Tibial artery (tissue), 4 donors: ENCODE results near the gene PLA1A.

Source experiments
- DNase-seq, 2 donors: peaks; one replicate each; pipeline ENCODE4 v3.0.0-alpha.2; 2019
- H3K27ac ChIP-seq, 2 donors: fragments of 200-600 bp; sonication (generic) in 1 of 2; 1 replicate in 1 of 2; 2 replicates in 1 of 2; pipeline ENCODE4 v1.5.1; 2018 to 2019; ENCODE audit warnings: mild to moderate bottlenecking in 1 of 2
- H3K27me3 ChIP-seq, 2 donors: fragments of 200-600 bp; sonication (generic) in 1 of 2; one replicate each; pipeline versions ENCODE4 v1.5.1 to v1.6.0; 2016 to 2019
- H3K36me3 ChIP-seq, 3 donors: fragments of 200-600 bp; sonication (generic) in 2 of 3; one replicate each; pipeline ENCODE4 v1.5.1; 2016 to 2019; ENCODE audit warnings: mild to moderate bottlenecking in 2 of 3
- H3K4me1 ChIP-seq, 4 donors: fragments of 200-600 bp; sonication (generic) in 2 of 4; 1 replicate in 3 of 4; 2 replicates in 1 of 4; pipeline ENCODE4 v1.5.1; 2016 to 2019
- H3K4me3 ChIP-seq, 2 donors: fragments of 200-600 bp; sonication (generic) in 1 of 2; 1 replicate in 1 of 2; 2 replicates in 1 of 2; pipeline ENCODE4 v1.5.1; 2018 to 2019; ENCODE audit warnings: mild to moderate bottlenecking in 2 of 2
- H3K9me3 ChIP-seq, 3 donors: fragments of 200-600 bp; sonication (generic) in 1 of 3; one replicate each; pipeline ENCODE4 v1.5.1; 2016 to 2019
- CTCF ChIP-seq, 2 experiments: fragments of 200-600 bp in 1 of 2; fragments of 450-650 bp in 1 of 2; IDR thresholded peaks; one replicate each; pipeline ENCODE4 v1.5.1; 2017 to 2019; ENCODE audit warnings: antibody characterized with exemption in 2 of 2, mild to moderate bottlenecking in 1 of 2, moderate library complexity in 1 of 2
- intact Hi-C: fragments of 100-400 bp; cut with DNase I; formaldehyde crosslinking; loops from one replicate; pipeline ENCODE4 v1.15.0; 2023; ENCODE audit warnings: low total_unique reads

The PLA1A gene

GRCh38 chr3:119613201-119613600 lies 15.5 kb downstream of the PLA1A start:
- Histone ChIP-seq H3K27ac (no peak overlapping the region), H3K4me1 (no peaks in the 10 kb centered on the region), H3K9me3 (no peaks in the 10 kb centered on the region), H3K4me3 (no peak overlapping the region), H3K27me3 (no peaks in the 10 kb centered on the region), H3K36me3 (no peaks in the 10 kb centered on the region)
- no peak for DNase-seq
- intact Hi-C loops = no loop called here
- no peak for TF ChIP-seq CTCF (IDR thresholded peaks at IDR 0.05)

GRCh38 chr3:119613872-119614271 lies 16.2 kb downstream of the PLA1A start:
- H3K4me3 ChIP-seq = no peak overlapping the region
- H3K27ac ChIP-seq = no peak overlapping the region
- H3K27me3 ChIP-seq = no peaks in the 10 kb centered on the region
- H3K36me3 ChIP-seq = no peaks in the 10 kb centered on the region
- DNase-seq = no peak
- no peaks in the 10 kb centered on the region for H3K9me3 ChIP-seq
- no peaks in the 10 kb centered on the region for H3K4me1 ChIP-seq
- intact Hi-C loops = no loop called here
- no peak for TF ChIP-seq CTCF (IDR thresholded peaks at IDR 0.05)

GRCh38 chr3:119616056-119616455 lies 18.4 kb downstream of the PLA1A start:
- intact Hi-C loops = no loop called here
- Histone ChIP-seq H3K9me3 (no peaks in the 10 kb centered on the region), H3K4me1 (no peaks in the 10 kb centered on the region), H3K4me3 (no peak overlapping the region), H3K27ac (no peak overlapping the region), H3K27me3 (no peaks in the 10 kb centered on the region), H3K36me3 (no peaks in the 10 kb centered on the region)
- no peak for TF ChIP-seq CTCF (IDR thresholded peaks at IDR 0.05)
- DNase-seq = no peak

GRCh38 chr3:119619094-119619493 lies 21.4 kb downstream of the PLA1A start:
- H3K27me3 ChIP-seq = no peaks in the 10 kb centered on the region
- H3K4me1 ChIP-seq = no peaks in the 10 kb centered on the region
- intact Hi-C loops = no loop called here
- TF ChIP-seq CTCF (IDR thresholded peaks at IDR 0.05) = no peak
- no peak for DNase-seq
- no peak overlapping the region for H3K4me3 ChIP-seq
- no peak overlapping the region for H3K27ac ChIP-seq
- H3K9me3 ChIP-seq = no peaks in the 10 kb centered on the region
- no peaks in the 10 kb centered on the region for H3K36me3 ChIP-seq

- H3K4me3 ChIP-seq = no peak overlapping the region
- no peak for TF ChIP-seq CTCF (IDR thresholded peaks at IDR 0.05)
- intact Hi-C loops = no loop called here
- peaks cover 0 to 2% (median 0%) of the 10 kb centered on the region in 4 donors for H3K4me1 ChIP-seq
- H3K27ac ChIP-seq = no peak overlapping the region
- no peak for DNase-seq
- H3K27me3 ChIP-seq = no peaks in the 10 kb centered on the region
- H3K9me3 ChIP-seq = no peaks in the 10 kb centered on the region
- no peaks in the 10 kb centered on the region for H3K36me3 ChIP-seq
Measured at GRCh38 chr3:119620899-119621298, 23.2 kb downstream of the PLA1A start.
